Heart left ventricle (tissue), 13 donors: ENCODE data around the gene EPB41L4B.

ENCODE experiments used
- POLR2A ChIP-seq, 2 donors: fragments of 450-650 bp; IDR thresholded peaks; one replicate each; pipeline ENCODE4 v1.6.1; 2017; ENCODE audit warnings: antibody characterized with exemption in 2 of 2, mild to moderate bottlenecking in 2 of 2, moderate library complexity in 2 of 2
- TF ChIP-seq, protein P1 (sequence below), 12 donors: fragments of 200-600 bp; sonication (generic) in 4 of 12; IDR thresholded peaks; one replicate each; pipeline versions ENCODE4 v1.5.0 to v1.8.0; 2018 to 2022; ENCODE audit warnings: antibody characterized with exemption in 12 of 12, mild to moderate bottlenecking in 5 of 12
- donor health status: ischemic (EF 13 %, LVEDD 7.1; RV severe dilation, severe dysfunction).
- donor health status: DM: no; HTN: yes; CAD: no.
- donor health status: DM: no; HTN: no; CAD: no.
- donor health status: ischemic (EF 25% LVEDD 6.9; RV normal size, moderate dysfunction).
- donor health status: ischemic (EF 25% LVEDD 5.7; RV mildly dilated, moderate dysfunction).
- donor health status: ischemic (EF 35%, LVEDD 5.7; RV mildly dilated, moderate dysfunction).
- donor health status: nonischemic (EF 11% LVEDD 7.7; RV severe dilation, severe dysfunction).
- donor health status: DM: yes; HTN: yes; CAD: no.
- donor health status: PGD.
- donor health status: ischemic (EF 29% LVEDD 5.4; RV normal size, mild dysfunction).
- donor health status: nonischemic (EF 23%, LVEDD 6.1; RV moderate dilation, normal function).

- TF ChIP-seq, protein P1, sequence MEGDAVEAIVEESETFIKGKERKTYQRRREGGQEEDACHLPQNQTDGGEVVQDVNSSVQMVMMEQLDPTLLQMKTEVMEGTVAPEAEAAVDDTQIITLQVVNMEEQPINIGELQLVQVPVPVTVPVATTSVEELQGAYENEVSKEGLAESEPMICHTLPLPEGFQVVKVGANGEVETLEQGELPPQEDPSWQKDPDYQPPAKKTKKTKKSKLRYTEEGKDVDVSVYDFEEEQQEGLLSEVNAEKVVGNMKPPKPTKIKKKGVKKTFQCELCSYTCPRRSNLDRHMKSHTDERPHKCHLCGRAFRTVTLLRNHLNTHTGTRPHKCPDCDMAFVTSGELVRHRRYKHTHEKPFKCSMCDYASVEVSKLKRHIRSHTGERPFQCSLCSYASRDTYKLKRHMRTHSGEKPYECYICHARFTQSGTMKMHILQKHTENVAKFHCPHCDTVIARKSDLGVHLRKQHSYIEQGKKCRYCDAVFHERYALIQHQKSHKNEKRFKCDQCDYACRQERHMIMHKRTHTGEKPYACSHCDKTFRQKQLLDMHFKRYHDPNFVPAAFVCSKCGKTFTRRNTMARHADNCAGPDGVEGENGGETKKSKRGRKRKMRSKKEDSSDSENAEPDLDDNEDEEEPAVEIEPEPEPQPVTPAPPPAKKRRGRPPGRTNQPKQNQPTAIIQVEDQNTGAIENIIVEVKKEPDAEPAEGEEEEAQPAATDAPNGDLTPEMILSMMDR (IDR thresholded peaks at IDR 0.05): no peak
- TF ChIP-seq POLR2A (IDR thresholded peaks at IDR 0.05): no peak
These were observed 114.2 kb downstream of the EPB41L4B start for GRCh38 chr9:109206670-109207069.
